HepG2 (cell line): ENCODE measurements around the gene C14orf93. TPM values are rescaled to one million over a fixed set of nuclear protein-coding genes. Genes with fewer than 3 reads are reported as not detected.

Source experiments
- EHMT2 ChIP-seq: fragments of 200-600 bp; sonication (generic); IDR thresholded peaks from 2 replicates; pipeline ENCODE4 v1.7.0; 2017; ENCODE audit warnings: antibody characterized with exemption, low read depth, low read length, borderline replicate concordance
- ETS1 ChIP-seq: sonication (generic); formaldehyde crosslinking; IDR thresholded peaks from 2 replicates; pipeline ENCODE4 v1.4.0; 2020; ENCODE audit warnings: missing genetic modification reagents
- HES4 ChIP-seq: sonication (generic); formaldehyde crosslinking; IDR thresholded peaks from 2 replicates; pipeline ENCODE4 v1.9.0; 2021; ENCODE audit warnings: mild to moderate bottlenecking, missing genetic modification reagents, borderline replicate concordance
- HIC2 ChIP-seq: sonication (generic); formaldehyde crosslinking; IDR thresholded peaks from 2 replicates; pipeline ENCODE4 v1.9.0; 2022; ENCODE audit warnings: low read depth, missing genetic modification reagents
- HNF4G ChIP-seq, 2 experiments: sonication (generic) in 1 of 2; formaldehyde crosslinking in 1 of 2; IDR thresholded peaks; 2 replicates each; pipeline versions ENCODE4 v1.4.0 to v1.6.1; 2011 to 2020; ENCODE audit warnings: borderline replicate concordance in 2 of 2, low read depth in 2 of 2, mild to moderate bottlenecking in 2 of 2, low read length in 1 of 2, missing genetic modification reagents in 1 of 2, moderate library complexity in 1 of 2
- NBN ChIP-seq: fragments of 450-650 bp; conservative IDR thresholded peaks from 2 replicates; pipeline ENCODE4 v1.6.1; 2017
- NR2F6 ChIP-seq, 2 experiments: IDR thresholded peaks; 2 replicates each; pipeline ENCODE4 v1.6.1; 2016; ENCODE audit warnings: antibody characterized with exemption in 1 of 2, mild to moderate bottlenecking in 1 of 2
- PHF8 ChIP-seq: sonication (generic); formaldehyde crosslinking; IDR thresholded peaks from 2 replicates; pipeline ENCODE4 v1.5.0; 2020; ENCODE audit warnings: missing genetic modification reagents
- TERF1 ChIP-seq: sonication (generic); formaldehyde crosslinking; IDR thresholded peaks from 2 replicates; pipeline ENCODE4 v1.8.0; 2022; ENCODE audit warnings: mild to moderate bottlenecking, missing genetic modification reagents, moderate library complexity
- YY1 ChIP-seq: IDR thresholded peaks from 2 replicates; pipeline ENCODE4 v1.6.1; 2011; ENCODE audit warnings: low read length, low read depth, moderate library complexity, mild to moderate bottlenecking; ENCODE audit not compliant: insufficient read depth, insufficient replicate concordance
- ZBTB4 ChIP-seq: sonication (generic); formaldehyde crosslinking; IDR thresholded peaks from 2 replicates; pipeline ENCODE4 v1.4.0; 2020; ENCODE audit warnings: missing genetic modification reagents, mild to moderate bottlenecking, borderline replicate concordance
- ZFP36L1 ChIP-seq: sonication (generic); formaldehyde crosslinking; IDR thresholded peaks from 2 replicates; pipeline ENCODE4 v1.8.0; 2022; ENCODE audit warnings: mild to moderate bottlenecking, missing genetic modification reagents, moderate library complexity
- ZNF225 ChIP-seq: sonication (generic); formaldehyde crosslinking; IDR thresholded peaks from 2 replicates; pipeline ENCODE4 v1.4.0; 2020; ENCODE audit warnings: mild to moderate bottlenecking, missing genetic modification reagents
- ZNF234 ChIP-seq: sonication (generic); formaldehyde crosslinking; conservative IDR thresholded peaks from 2 replicates; pipeline ENCODE4 v1.5.1; 2020; ENCODE audit warnings: mild to moderate bottlenecking, missing genetic modification reagents
- ZNF274 ChIP-seq: sonication (generic); formaldehyde crosslinking; IDR thresholded peaks from 2 replicates; pipeline ENCODE4 v1.5.1; 2020; ENCODE audit warnings: mild to moderate bottlenecking, missing genetic modification reagents
- ZNF292 ChIP-seq: sonication (generic); formaldehyde crosslinking; IDR thresholded peaks from 2 replicates; pipeline ENCODE4 v1.8.1; 2022; ENCODE audit warnings: mild to moderate bottlenecking, low read depth, missing genetic modification reagents, borderline replicate concordance
- ZNF530 ChIP-seq: sonication (generic); formaldehyde crosslinking; IDR thresholded peaks from 2 replicates; pipeline ENCODE4 v1.5.0; 2020; ENCODE audit warnings: low read depth, mild to moderate bottlenecking, missing genetic modification reagents
- ZNF547 ChIP-seq: sonication (generic); formaldehyde crosslinking; IDR thresholded peaks from 2 replicates; pipeline ENCODE4 v1.5.1; 2020; ENCODE audit warnings: mild to moderate bottlenecking, missing genetic modification reagents
- ZNF557 ChIP-seq: sonication (generic); formaldehyde crosslinking; IDR thresholded peaks from 2 replicates; pipeline ENCODE4 v1.4.0; 2020; ENCODE audit warnings: missing genetic modification reagents
- ZNF629 ChIP-seq: sonication (generic); formaldehyde crosslinking; conservative IDR thresholded peaks from 2 replicates; pipeline ENCODE4 v1.5.0; 2020; ENCODE audit warnings: missing genetic modification reagents
- ZNF709 ChIP-seq: sonication (generic); formaldehyde crosslinking; IDR thresholded peaks from 2 replicates; pipeline ENCODE4 v1.5.0; 2020; ENCODE audit warnings: mild to moderate bottlenecking, missing genetic modification reagents
- ZNF713 ChIP-seq: sonication (generic); formaldehyde crosslinking; IDR thresholded peaks from 2 replicates; pipeline ENCODE4 v1.4.0; 2020; ENCODE audit warnings: mild to moderate bottlenecking, missing genetic modification reagents
- ZSCAN30 ChIP-seq: sonication (generic); formaldehyde crosslinking; IDR thresholded peaks from 2 replicates; pipeline ENCODE4 v1.5.0; 2020; ENCODE audit warnings: mild to moderate bottlenecking, missing genetic modification reagents
- polyA plus RNA-seq, 8 experiments: library from polyadenylated mRNA; depleted of rRNA in 3 of 8; stranded (reverse) in 7 of 8; unstranded in 1 of 8; fragments of >200 nt; fragmentation: Illumina TruSeq in 4 of 8; extraction: Trizol in 4 of 8; gene quantifications; 2 replicates each; pipeline versions ENCODE4 v1.2.1 to v1.2.3, GENCODE V29; 2011 to 2016; ENCODE audit warnings: low read depth in 4 of 8, missing spikeins in 1 of 8, mixed read lengths in 1 of 8; ENCODE audit not compliant: insufficient read depth in 1 of 8
- total RNA-seq, 5 experiments: library from RNA; depleted of rRNA; stranded (reverse); fragments of >200 nt; fragmentation: Illumina TruSeq; extraction: Trizol; gene quantifications; 2 replicates each; pipeline ENCODE4 v1.2.3, GENCODE V29; 2016; ENCODE audit warnings: low read depth in 1 of 5

The C14orf93 gene
- total and polyA plus RNA-seq, 2 of the 13 experiments (the other 11 are each of a cell fraction or from before 2014, with no cell fraction given), result 11.4 to 22.5 TPM

GRCh38 chr14:22974530-22975313 is 35.2 kb downstream of the C14orf93 start (continued):
- TF ChIP-seq ZNF234 (CRISPR knock-in tag), result no peak
- no peak for TF ChIP-seq NR2F6 (IDR thresholded peaks at IDR 0.05)
- TF ChIP-seq NR2F6 (CRISPR knock-in tag; IDR thresholded peaks at IDR 0.05), result no peak
- no peak for TF ChIP-seq HES4 (CRISPR knock-in tag)
- TF ChIP-seq YY1, result no peak
- no peak for TF ChIP-seq ZNF274 (CRISPR knock-in tag)
- TF ChIP-seq NBN, result no peak
- no peak for TF ChIP-seq ZNF709 (CRISPR knock-in tag)
- TF ChIP-seq ZBTB4, result no peak
- TF ChIP-seq TERF1, result no peak
- TF ChIP-seq ZNF713, result no peak
- no peak for TF ChIP-seq HNF4G (IDR thresholded peaks at IDR 0.05; ENCODE audit: borderline replicate concordance, low read depth, low read length)
- no peak for TF ChIP-seq HNF4G (CRISPR knock-in tag; IDR thresholded peaks at IDR 0.05; ENCODE audit: borderline replicate concordance, low read depth)
- TF ChIP-seq ZNF547 (CRISPR knock-in tag), result no peak
- TF ChIP-seq EHMT2, result no peak
- no peak for TF ChIP-seq ZNF629 (CRISPR knock-in tag)
- TF ChIP-seq ETS1, result no peak
- TF ChIP-seq ZNF292 (CRISPR knock-in tag), result no peak
- TF ChIP-seq ZNF530, result no peak
- no peak for TF ChIP-seq ZNF557
- TF ChIP-seq ZSCAN30, result no peak
- TF ChIP-seq ZNF225, result peak; percentile 90
- no peak; the same call in 1 of the 2 replicates for TF ChIP-seq PHF8
- TF ChIP-seq HIC2, result no peak
- no peak for TF ChIP-seq ZFP36L1 (CRISPR knock-in tag)
